Lower leg skin (tissue), 3 donors: ENCODE data around the gene PLEKHA6.

Experiments used
- CTCF ChIP-seq, 3 donors: fragments of 450-650 bp; IDR thresholded peaks; one replicate each; pipeline ENCODE4 v1.5.1; 2016; ENCODE audit warnings: antibody characterized with exemption in 3 of 3, mild to moderate bottlenecking in 3 of 3, moderate library complexity in 2 of 3
- POLR2A ChIP-seq, 2 donors: fragments of 450-650 bp; IDR thresholded peaks; one replicate each; pipeline ENCODE4 v1.6.1; 2016 to 2017; ENCODE audit warnings: antibody characterized with exemption in 2 of 2, mild to moderate bottlenecking in 1 of 2, moderate library complexity in 1 of 2

GRCh38 chr1:204240233-204240632 is 119.5 kb downstream of the PLEKHA6 start:
- TF ChIP-seq CTCF (IDR thresholded peaks at IDR 0.05), result no peak
- TF ChIP-seq POLR2A (IDR thresholded peaks at IDR 0.05), result no peak
